ENCODE measurements around the gene RNF225.

RNF225 gene

DNA sequence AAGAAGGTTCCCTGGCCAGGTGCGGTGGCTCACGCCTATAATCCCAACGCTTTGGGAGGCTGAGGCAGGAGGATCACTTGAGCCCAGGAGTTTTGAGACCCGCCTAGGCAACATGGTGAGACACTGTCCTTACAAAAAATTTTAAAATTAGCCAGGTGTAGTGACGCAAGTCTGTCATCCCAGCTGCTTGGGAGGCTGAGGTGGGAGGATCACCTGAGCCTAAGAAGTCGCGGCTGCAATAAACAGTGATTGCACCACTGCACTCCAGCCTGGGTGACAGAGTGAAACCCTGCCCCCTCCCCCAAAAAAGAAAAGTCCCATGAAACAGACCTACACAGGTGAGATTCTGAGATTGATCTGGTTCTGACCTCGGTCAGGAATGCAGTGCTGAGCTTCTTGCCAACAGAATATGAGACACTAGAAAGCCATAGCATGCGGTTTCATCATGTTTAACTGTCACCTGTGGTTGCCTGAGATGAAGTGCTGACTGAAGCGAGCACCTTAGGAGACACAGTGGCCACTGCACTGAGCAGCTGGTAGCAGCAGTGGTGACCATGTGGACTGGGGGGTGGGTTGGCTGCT is 40.1 kb upstream of the RNF225 start:
- CTCF ChIA-PET: no interaction called here
- Mint-ChIP-seq H3K9me3 (peaks cover 4% of the 10 kb centered on the region), H3K4me3 (no peak overlapping the region), H3K27me3 (peaks cover 40% of the 10 kb centered on the region), H3K4me1 (peaks cover 27% of the 10 kb centered on the region), H3K27ac (peak overlapping the region; percentile 66), H3K36me3 (peaks cover 5% of the 10 kb centered on the region)
- no peak for DNase-seq

DNA sequence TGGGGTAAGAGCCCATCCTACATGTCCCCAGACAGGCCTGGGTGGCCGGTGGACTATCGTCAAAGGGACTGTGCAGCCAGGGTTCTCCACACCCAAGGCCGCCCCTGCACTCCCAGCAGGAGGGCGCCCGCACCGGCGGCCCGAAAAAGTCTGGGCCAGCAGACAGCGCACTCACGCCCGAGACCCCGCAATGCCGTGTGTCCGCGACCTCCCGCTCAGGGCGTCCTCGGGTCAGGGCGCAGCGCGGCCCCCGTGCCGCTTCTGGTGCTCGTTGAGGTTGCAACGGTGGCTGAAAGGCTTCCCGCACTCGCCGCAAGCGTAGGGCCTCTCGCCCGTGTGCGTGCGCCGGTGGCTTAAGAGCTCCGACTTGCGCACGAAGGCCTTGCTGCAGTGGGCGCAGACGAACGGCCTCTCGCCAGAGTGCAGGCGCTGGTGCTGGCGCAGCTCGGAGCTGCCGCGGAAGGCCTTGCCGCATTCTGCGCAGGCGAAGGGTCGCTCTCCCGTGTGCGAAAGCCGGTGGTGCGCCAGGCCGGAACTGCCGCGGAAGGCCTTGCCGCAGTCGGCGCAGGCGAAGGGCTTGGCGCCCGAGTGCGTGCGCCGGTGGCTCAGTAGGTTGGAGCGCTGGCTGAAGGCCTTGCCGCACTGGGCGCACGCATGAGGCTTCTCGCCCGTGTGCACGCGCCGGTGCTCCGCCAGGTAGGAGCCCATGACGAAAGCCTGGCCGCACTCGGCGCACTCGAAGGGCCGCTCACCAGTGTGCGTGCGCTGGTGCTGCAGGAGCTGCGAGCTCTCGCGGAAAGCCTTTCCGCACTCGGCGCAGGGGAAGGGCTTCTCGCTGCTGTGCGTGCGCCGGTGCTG is 39.3 kb upstream of the RNF225 start:
- peaks cover 4% of the 10 kb centered on the region for H3K9me3 Mint-ChIP-seq
- H3K27ac Mint-ChIP-seq: peak overlapping the region; percentile 33
- H3K4me1 Mint-ChIP-seq: peaks cover 27% of the 10 kb centered on the region
- DNase-seq: peak; percentile 61
- peak overlapping the region; percentile 35 for H3K4me3 Mint-ChIP-seq
- H3K36me3 Mint-ChIP-seq: peaks cover 5% of the 10 kb centered on the region
- peaks cover 36% of the 10 kb centered on the region for H3K27me3 Mint-ChIP-seq
- CTCF ChIA-PET: interaction anchor here (1.5 kb wide), 1 partner anchor 164 kb away, joined by 5 read pairs; the partner anchor contains the start of gene ZBTB45

- Mint-ChIP-seq H3K9me3 (peaks cover 4% of the 10 kb centered on the region), H3K4me1 (peaks cover 33% of the 10 kb centered on the region), H3K36me3 (peaks cover 3% of the 10 kb centered on the region), H3K4me3 (peak overlapping the region; percentile 35), H3K27ac (peak overlapping the region; percentile 52), H3K27me3 (peaks cover 39% of the 10 kb centered on the region)
- CTCF ChIA-PET: interaction anchor here (1.5 kb wide), 1 partner anchor 163 kb away, joined by 5 read pairs; the partner anchor contains the start of gene ZBTB45
- no peak for DNase-seq
Measured at GRCh38 chr19:58356766-58357480, 38.5 kb upstream of the RNF225 start.

DNA sequence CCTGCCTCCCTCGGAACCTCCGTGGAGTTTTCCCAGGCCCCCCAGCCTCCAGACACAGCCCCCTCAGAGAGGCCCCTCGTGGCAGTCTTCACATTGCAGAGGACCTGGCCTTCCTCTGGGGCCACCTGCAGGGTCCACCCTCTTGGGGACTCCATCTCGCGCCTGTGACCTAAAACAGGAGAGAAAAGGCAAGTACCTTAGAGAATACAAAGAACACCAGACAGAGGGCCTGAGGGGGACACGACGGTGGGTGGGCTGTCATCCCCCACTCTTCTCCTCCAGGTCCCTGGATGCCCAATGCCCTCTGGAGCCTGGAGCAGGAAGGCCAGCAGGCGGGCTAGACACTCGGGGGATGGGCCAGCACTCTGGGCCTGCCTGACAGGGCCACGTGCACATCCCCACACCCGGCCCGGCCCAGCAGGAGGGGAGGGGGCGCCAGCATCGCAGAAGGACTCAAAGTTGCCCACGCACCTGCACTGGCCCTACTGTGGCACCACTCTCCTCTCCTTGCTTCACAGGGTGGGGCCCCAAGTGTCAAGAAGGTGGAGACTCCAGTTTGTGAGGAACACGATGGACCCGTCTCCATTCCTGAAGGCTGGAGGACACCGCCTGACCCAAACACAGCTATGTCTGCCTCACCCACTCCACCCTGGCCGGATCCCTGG is 37.8 kb upstream of the RNF225 start:
- DNase-seq: no peak
- Mint-ChIP-seq H3K4me3 (no peak overlapping the region), H3K36me3 (peaks cover 3% of the 10 kb centered on the region), H3K27me3 (peaks cover 41% of the 10 kb centered on the region), H3K9me3 (peaks cover 4% of the 10 kb centered on the region), H3K4me1 (peaks cover 37% of the 10 kb centered on the region), H3K27ac (no peak overlapping the region)
- CTCF ChIA-PET: interaction anchor here (1.5 kb wide), 1 partner anchor 162 kb away, joined by 5 read pairs; the partner anchor contains the start of gene ZBTB45

GRCh38 chr19:58361900-58362271 is 33.6 kb upstream of the RNF225 start:
- peak; percentile 52 for DNase-seq

DNA sequence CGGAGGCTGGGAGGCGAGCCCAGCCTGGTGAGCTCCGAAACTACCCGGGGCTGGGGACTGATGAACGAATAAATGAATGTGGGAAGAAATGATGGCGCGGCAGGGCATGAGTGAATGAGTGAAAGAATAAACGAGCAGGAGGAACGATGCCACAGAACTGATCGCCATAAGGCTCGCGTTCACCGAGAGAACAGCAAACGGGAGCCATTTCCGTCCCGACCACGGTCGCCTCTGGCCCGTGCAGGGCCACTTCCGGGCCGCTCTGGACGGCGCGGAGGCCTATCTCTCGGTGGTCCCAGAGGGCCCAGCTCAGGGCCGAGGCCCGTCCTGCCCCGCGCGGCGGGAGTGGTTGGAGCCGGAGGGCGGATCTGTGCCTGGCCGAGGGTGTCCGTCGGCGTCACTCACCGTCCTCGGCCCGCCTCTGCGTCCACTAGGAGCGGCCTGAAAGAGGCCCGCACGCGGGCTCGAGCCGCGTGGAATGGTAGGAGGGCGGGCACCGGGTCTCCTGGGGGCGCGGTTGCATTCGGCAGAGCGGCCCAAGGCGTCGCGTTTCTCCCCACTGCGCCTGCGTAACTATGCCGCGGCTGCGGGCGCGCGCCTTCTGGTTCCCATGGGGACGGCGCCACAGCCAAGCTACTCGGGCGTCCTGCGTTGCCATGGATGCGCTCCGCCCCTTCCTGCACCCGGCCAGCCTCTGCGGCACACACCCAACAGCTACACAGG is 33.0 kb upstream of the RNF225 start, which contains the start of gene ZNF497:
ZNF497 (minus strand) TSS at position 480 of the 723 bp plus-strand sequence. CDS start 5,116 bp downstream, outside the sequence.
- Mint-ChIP-seq H3K4me3 (peak within 1 kb of the TSS; percentile 79), H3K27me3 (peaks cover 11% of the 10 kb centered on the region), H3K9me3 (no peaks in the 10 kb centered on the region), H3K4me1 (peaks cover 24% of the 10 kb centered on the region), H3K36me3 (no peaks in the 10 kb centered on the region), H3K27ac (peak within 1 kb of the TSS; percentile 86)
- peak; percentile 98 for DNase-seq
- CTCF ChIA-PET: interaction anchor here (0.7 to 1.8 kb wide), 5 partner anchors 12 to 218 kb away, joined by 3 to 5 read pairs (median 4); partner anchors contain the start of genes ZNF324B and ZNF544

More at GRCh38 chr19:58361900-58362271, 33.6 kb upstream of the RNF225 start:
- H3K36me3 Mint-ChIP-seq: no peaks in the 10 kb centered on the region
- peak overlapping the region; percentile 79 for H3K4me3 Mint-ChIP-seq
- CTCF ChIA-PET: interaction anchor here (0.9 to 1.4 kb wide), 2 partner anchors 11 to 133 kb away, joined by 3 to 4 read pairs; partner anchors contain the start of gene ZNF544
- H3K4me1 Mint-ChIP-seq: peaks cover 28% of the 10 kb centered on the region
- H3K27me3 Mint-ChIP-seq: peaks cover 17% of the 10 kb centered on the region
- no peaks in the 10 kb centered on the region for H3K9me3 Mint-ChIP-seq
- peak overlapping the region; percentile 86 for H3K27ac Mint-ChIP-seq

DNA sequence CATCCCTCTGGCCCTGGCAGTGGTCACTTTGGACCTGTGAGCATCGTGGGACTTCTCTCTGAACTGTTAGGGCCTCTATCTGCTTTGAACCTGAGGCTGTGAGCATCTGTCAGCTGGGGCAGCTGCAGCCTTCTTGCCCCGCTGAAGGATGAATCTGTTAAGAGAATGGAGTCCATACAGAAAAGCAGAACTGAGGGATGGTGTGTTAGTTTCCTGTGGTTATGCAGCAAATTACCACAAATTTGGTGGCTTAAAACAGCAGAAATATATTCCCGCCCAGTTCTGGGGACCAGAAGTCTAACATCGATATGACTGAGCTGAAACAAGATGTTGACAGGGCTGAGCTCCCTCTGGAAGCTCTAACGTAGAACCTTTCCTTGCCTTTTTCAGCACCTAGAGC is 31.3 kb upstream of the RNF225 start:
- H3K4me3 Mint-ChIP-seq: no peak overlapping the region
- DNase-seq: no peak

GRCh38 chr19:58366585-58367430 is 28.6 kb upstream of the RNF225 start:
- Mint-ChIP-seq H3K9me3 (no peaks in the 10 kb centered on the region), H3K27ac (no peak overlapping the region), H3K27me3 (peaks cover 3% of the 10 kb centered on the region), H3K4me1 (peaks cover 14% of the 10 kb centered on the region), H3K4me3 (no peak overlapping the region), H3K36me3 (no peaks in the 10 kb centered on the region)
- CTCF ChIA-PET: no interaction called here
- peak; percentile 7 for DNase-seq

More for the DNA sequence above, 31.3 kb upstream of the RNF225 start:
- Mint-ChIP-seq H3K27ac (no peak overlapping the region), H3K4me1 (peaks cover 21% of the 10 kb centered on the region), H3K27me3 (peaks cover 5% of the 10 kb centered on the region), H3K36me3 (no peaks in the 10 kb centered on the region), H3K9me3 (no peaks in the 10 kb centered on the region)
- CTCF ChIA-PET: interaction anchor here (1.1 to 1.8 kb wide), 2 partner anchors 156 to 217 kb away, joined by 4 to 5 read pairs; partner anchors contain the start of gene ZBTB45

DNA sequence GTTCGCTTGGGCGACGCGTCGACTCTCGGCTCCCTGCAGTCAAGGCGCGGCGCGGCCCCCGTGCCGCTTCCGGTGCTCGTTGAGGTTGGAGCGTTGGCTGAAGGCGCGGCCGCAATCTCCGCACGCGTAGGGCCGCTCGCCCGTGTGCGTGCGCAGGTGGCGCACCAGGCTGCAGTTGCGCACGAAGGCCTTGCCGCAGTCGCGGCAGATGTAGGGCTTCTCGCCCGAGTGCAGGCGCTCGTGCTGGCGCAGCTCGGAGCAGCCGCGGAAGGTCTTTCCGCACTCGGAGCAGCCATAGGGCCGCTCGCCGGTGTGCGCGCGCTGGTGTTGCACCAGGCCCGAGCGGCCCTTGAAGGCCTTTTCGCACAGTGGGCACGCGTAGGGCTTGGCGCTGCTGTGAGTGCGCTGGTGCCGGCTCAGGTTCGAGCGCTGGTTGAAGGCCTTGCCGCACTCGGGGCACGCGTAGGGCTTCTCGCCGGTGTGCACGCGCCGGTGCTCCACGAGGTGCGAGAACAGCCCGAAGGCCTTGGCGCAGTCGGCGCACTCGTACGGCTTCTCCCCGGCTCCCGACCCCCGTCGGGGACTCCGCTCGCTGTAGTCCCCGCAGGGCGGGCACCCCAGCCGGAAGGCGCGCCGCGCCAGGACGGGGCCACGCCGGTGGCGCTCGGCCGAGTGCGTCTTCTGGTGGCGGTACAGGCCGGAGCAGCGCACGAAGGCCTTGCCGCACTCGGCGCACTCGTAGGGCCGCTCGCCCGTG is 27.6 kb upstream of the RNF225 start:
- Mint-ChIP-seq H3K36me3 (no peaks in the 10 kb centered on the region), H3K4me3 (no peak overlapping the region), H3K27ac (no peak overlapping the region), H3K4me1 (peaks cover 6% of the 10 kb centered on the region), H3K9me3 (no peaks in the 10 kb centered on the region), H3K27me3 (no peaks in the 10 kb centered on the region)
- CTCF ChIA-PET: no interaction called here
- no peak for DNase-seq

DNA sequence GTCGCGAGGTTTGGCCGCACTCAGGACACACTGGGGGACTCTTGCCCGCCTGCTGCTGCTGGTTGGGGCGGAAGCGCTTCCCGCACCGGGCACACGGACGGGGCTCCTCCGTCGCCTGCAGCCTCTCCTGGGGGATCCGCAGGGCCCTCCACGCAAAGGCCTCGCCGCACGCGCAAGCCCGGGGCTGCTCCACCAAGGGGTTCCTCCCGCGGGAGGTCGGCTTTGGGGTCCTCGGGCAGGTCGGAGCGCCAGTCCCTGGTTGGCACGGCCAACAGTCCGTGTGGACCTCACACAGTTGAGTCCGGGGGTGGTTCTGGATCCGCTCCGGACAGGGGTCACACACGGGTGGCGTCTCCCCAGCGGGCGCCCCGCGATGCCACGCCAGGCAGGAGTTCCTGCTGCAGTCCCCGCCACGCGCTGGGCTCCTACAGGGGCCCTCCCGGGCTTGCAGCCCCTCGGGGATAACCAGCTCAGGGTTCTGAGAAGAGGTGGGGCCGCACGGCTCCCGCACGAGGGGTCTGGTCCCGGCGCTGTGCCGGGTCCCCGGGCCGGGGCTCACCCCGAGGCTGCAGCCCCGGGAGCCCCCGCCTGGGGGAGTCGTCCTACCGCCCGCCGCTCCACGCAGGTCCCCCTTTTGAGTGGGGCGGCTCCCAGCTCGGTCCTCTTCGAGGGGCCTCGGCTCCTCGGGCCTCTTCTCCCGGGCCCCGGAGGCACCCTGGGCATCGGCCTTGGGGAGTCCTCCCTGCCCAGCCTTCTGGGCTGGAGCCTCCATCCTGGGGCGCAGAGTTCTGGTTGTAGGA is 26.7 kb upstream of the RNF225 start:
- no peaks in the 10 kb centered on the region for H3K27me3 Mint-ChIP-seq
- H3K4me3 Mint-ChIP-seq: no peak overlapping the region
- no peaks in the 10 kb centered on the region for H3K36me3 Mint-ChIP-seq
- no peak overlapping the region for H3K27ac Mint-ChIP-seq
- H3K9me3 Mint-ChIP-seq: no peaks in the 10 kb centered on the region
- peaks cover 4% of the 10 kb centered on the region for H3K4me1 Mint-ChIP-seq
- CTCF ChIA-PET: no interaction called here
- DNase-seq: no peak

GRCh38 chr19:58372311-58373133 is 22.9 kb upstream of the RNF225 start:
- Mint-ChIP-seq H3K27me3 (no peaks in the 10 kb centered on the region), H3K27ac (no peak overlapping the region), H3K9me3 (no peaks in the 10 kb centered on the region), H3K36me3 (no peaks in the 10 kb centered on the region), H3K4me3 (no peak overlapping the region), H3K4me1 (no peaks in the 10 kb centered on the region)
- CTCF ChIA-PET: no interaction called here
- no peak for DNase-seq
